Spleen (tissue), 11 donors: ENCODE data around the gene EXOSC7. TPM values are rescaled to one million over a fixed set of nuclear protein-coding genes. Genes with fewer than 3 reads are reported as not detected.

ENCODE experiments used
- DNase-seq: peaks from one replicate; pipeline ENCODE4 v3.0.0-alpha.2; 2020
- H3K27ac ChIP-seq, 8 donors: fragments of 200-600 bp; sonication (generic) in 7 of 8; 1 replicate in 4 of 8; 2 replicates in 4 of 8; pipeline versions ENCODE4 v1.5.0 to v1.8.0; 2016 to 2021; ENCODE audit warnings: inconsistent platforms in 4 of 8, mild to moderate bottlenecking in 4 of 8, moderate library complexity in 1 of 8
- H3K27me3 ChIP-seq, 7 donors: fragments of 200-600 bp; sonication (generic) in 6 of 7; replicated peaks in 1 of 7; 1 replicate in 4 of 7; 2 replicates in 3 of 7; pipeline versions ENCODE4 v1.5.0 to v1.8.0; 2016 to 2021; ENCODE audit warnings: inconsistent platforms in 3 of 7, mild to moderate bottlenecking in 1 of 7
- H3K36me3 ChIP-seq, 6 donors: fragments of 200-600 bp; sonication (generic) in 5 of 6; 1 replicate in 4 of 6; 2 replicates in 2 of 6; pipeline versions ENCODE4 v1.5.0 to v1.8.0; 2016 to 2021; ENCODE audit warnings: inconsistent platforms in 2 of 6
- H3K4me1 ChIP-seq, 6 donors: fragments of 200-600 bp; sonication (generic) in 5 of 6; 1 replicate in 3 of 6; 2 replicates in 3 of 6; pipeline versions ENCODE4 v1.5.0 to v1.8.0; 2016 to 2021; ENCODE audit warnings: inconsistent platforms in 3 of 6
- H3K4me3 ChIP-seq, 8 donors: fragments of 200-600 bp; sonication (generic) in 7 of 8; 1 replicate in 4 of 8; 2 replicates in 4 of 8; pipeline versions ENCODE4 v1.5.0 to v1.8.0; 2016 to 2021; ENCODE audit warnings: inconsistent platforms in 4 of 8, mild to moderate bottlenecking in 4 of 8, moderate library complexity in 2 of 8
- H3K9me3 ChIP-seq, 8 donors: fragments of 200-600 bp; sonication (generic) in 7 of 8; 1 replicate in 4 of 8; 2 replicates in 4 of 8; pipeline versions ENCODE4 v1.5.0 to v1.8.0; 2016 to 2021; ENCODE audit warnings: inconsistent platforms in 4 of 8
- POLR2A ChIP-seq, 3 donors: fragments of 450-650 bp; IDR thresholded peaks; one replicate each; pipeline ENCODE4 v1.5.1; 2017; ENCODE audit warnings: antibody characterized with exemption in 3 of 3, mild to moderate bottlenecking in 1 of 3
- POLR2AphosphoS5 ChIP-seq, 3 donors: sonication (generic); formaldehyde crosslinking; IDR thresholded peaks; one replicate each; pipeline ENCODE4 v1.5.1; 2017; ENCODE audit warnings: antibody characterized with exemption in 3 of 3
- WGBS, 5 donors: extraction: QIAGEN DNeasy Blood & Tissue Kit in 3 of 5; methylation state at CpG; one replicate each; pipeline versions ENCODE4 v1.1.5 to v1.1.7; 2013 to 2018; 5-methylcytosine and 5-hydroxymethylcytosine counted together
- intact Hi-C: fragments of 100-400 bp; cut with DNase I; formaldehyde crosslinking; loops from one replicate; pipeline ENCODE4 v1.15.0; 2023; ENCODE audit warnings: low total_unique reads
- polyA plus RNA-seq, 3 donors: library from polyadenylated mRNA; stranded (reverse); fragments of 200-250 nt; gene quantifications; one replicate each; pipeline ENCODE4 v1.2.1, GENCODE V29; 2013
- total RNA-seq, 7 donors: library from RNA; depleted of rRNA in 3 of 7; stranded (reverse); fragments of >200 nt in 3 of 7; fragmentation: NEBNext Ultra II Directional in 4 of 7; extraction: Animal tissue kit (Norgen Biotek cat#: 25700) in 4 of 7; gene quantifications; one replicate each; pipeline versions ENCODE4 v1.1.0 to v1.2.1, GENCODE V29; 2016 to 2021
- TF ChIP-seq, protein P1 (sequence below), 11 experiments: fragments of 200-600 bp in 7 of 11; fragments of 450-650 bp in 4 of 11; sonication (generic) in 4 of 11; IDR thresholded peaks in 8 of 11; conservative IDR thresholded peaks in 3 of 11; 1 replicate in 7 of 11; 2 replicates in 4 of 11; pipeline versions ENCODE4 v1.4.0 to v1.8.0; 2016 to 2021; ENCODE audit warnings: antibody characterized with exemption in 11 of 11, inconsistent platforms in 4 of 11, mild to moderate bottlenecking in 1 of 11
- donor health status: healthy with polysubstance abuse.
- donor health status: DM: no; HTN: no; CAD: no; lungs with moderate emphysema.
- donor health status: DM: no; HTN: no; CAD: no.
- donor health status: Bipolar disorder and iron deficiency.
- donor health status: healthy.
- donor health status: DM: no; HTN: no; CAD: no.
- donor health status: DM: yes; HTN: yes; CAD: no.

Gene EXOSC7
- total and polyA plus RNA-seq, 10 donors, result 28.4 to 43.7 (median 36.8) TPM

DNA sequence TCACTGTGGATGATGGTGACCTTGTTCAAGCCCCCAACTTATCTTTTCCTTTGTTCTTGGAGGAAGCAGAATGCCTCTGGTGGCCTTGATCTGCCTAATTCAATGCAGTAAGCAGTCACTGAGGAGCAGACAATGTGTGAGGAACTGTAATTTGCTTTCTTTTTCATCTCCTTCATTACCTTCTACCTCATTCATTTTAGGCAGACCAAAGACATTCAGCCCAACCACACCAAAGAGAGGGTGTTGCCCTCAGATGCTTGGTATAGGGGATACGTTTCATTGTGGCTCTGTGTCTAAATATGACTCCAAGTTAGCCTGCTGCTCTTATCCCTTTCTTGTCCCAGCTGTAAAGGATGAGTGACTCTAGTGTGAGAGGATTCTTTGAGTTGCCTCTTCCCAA is 15.3 kb downstream of the EXOSC7 start:
- WGBS, 5 donors, result 41 to 82% (median 71%) methylated on average over 1 of the region's 1 CpG
- intact Hi-C loops, result no loop called here
- Histone ChIP-seq H3K4me1 (peaks cover 0 to 25% (median 7%) of the 10 kb centered on the region in 6 donors), H3K4me3 (no peak overlapping the region), H3K36me3 (peaks cover 0 to 66% (median 30%) of the 10 kb centered on the region in 6 donors), H3K27me3 (no peaks in the 10 kb centered on the region), H3K9me3 (no peaks in the 10 kb centered on the region), H3K27ac (peak overlapping the region in 1 of 8 donors; percentile 12)
- no peak for DNase-seq
- TF ChIP-seq POLR2AphosphoS5 (IDR thresholded peaks at IDR 0.05), result no peak
- no peak for TF ChIP-seq POLR2A (IDR thresholded peaks at IDR 0.05)
- TF ChIP-seq, protein P1, sequence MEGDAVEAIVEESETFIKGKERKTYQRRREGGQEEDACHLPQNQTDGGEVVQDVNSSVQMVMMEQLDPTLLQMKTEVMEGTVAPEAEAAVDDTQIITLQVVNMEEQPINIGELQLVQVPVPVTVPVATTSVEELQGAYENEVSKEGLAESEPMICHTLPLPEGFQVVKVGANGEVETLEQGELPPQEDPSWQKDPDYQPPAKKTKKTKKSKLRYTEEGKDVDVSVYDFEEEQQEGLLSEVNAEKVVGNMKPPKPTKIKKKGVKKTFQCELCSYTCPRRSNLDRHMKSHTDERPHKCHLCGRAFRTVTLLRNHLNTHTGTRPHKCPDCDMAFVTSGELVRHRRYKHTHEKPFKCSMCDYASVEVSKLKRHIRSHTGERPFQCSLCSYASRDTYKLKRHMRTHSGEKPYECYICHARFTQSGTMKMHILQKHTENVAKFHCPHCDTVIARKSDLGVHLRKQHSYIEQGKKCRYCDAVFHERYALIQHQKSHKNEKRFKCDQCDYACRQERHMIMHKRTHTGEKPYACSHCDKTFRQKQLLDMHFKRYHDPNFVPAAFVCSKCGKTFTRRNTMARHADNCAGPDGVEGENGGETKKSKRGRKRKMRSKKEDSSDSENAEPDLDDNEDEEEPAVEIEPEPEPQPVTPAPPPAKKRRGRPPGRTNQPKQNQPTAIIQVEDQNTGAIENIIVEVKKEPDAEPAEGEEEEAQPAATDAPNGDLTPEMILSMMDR (IDR thresholded peaks at IDR 0.05 in 8 of 11, conservative IDR thresholded peaks at IDR 0.05 in 3 of 11), result no peak

DNA sequence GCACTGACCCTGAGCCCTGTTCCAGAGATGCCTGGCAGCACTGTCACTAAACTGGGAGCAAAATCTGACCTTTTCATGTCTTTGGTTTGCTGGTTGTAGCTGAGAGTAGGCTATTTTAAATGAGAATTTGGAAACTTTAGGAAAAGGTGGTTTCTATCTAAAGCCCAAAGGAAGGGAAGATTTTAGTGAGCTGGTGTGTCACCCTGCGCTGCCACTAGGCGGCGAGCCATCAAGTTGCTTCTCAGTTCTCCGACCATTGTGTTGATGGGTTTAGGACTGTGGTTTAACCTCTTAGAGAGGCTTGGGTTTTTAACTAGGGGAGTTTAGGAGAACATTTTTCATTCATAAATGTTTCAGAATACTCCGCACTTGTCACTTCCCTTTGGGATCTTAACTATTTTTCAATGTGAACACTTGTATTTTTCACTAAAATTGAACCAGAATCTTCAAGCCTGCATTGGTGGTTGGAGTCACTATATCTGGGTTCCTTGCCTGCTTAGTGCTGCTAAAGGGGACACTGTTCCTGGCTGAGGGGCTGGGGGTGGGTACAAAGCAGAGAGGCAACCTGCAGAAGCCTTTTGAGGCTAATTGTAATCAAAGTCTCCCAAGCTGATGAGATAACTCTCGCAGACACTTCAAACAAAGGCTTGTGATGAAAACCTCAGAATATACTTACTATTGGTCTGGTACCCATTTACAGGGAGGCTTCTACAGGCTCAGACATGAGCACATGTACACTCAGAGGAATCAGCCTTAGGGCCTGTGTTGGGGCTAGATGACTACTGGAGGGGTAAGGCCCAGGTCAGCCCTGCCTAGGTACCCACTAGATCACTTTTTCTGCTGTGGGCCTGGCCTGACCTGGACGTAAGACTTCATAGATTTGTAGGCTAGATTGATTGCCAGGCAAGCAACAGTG is 16.8 kb downstream of the EXOSC7 start:
- H3K4me3 ChIP-seq, result no peak overlapping the region
- intact Hi-C loops, result no loop called here
- H3K27ac ChIP-seq, result peak overlapping the region in 2 of 8 donors; percentile 1 to 26
- peaks cover 0 to 24% (median 7%) of the 10 kb centered on the region in 6 donors for H3K4me1 ChIP-seq
- WGBS, 5 donors, result 60 to 81% (median 71%) methylated on average over 7 of the region's 7 CpGs
- TF ChIP-seq, protein P1 (IDR thresholded peaks at IDR 0.05 in 8 of 11, conservative IDR thresholded peaks at IDR 0.05 in 3 of 11), result peak in 10 of 11 experiments; percentile 12 to 71 (median 56)
- peak in 1 of 3 donors; percentile 17 for TF ChIP-seq POLR2AphosphoS5 (IDR thresholded peaks at IDR 0.05)
- TF ChIP-seq POLR2A (IDR thresholded peaks at IDR 0.05), result no peak
- DNase-seq, result no peak
- no peaks in the 10 kb centered on the region for H3K27me3 ChIP-seq
- H3K36me3 ChIP-seq, result peaks cover 0 to 79% (median 43%) of the 10 kb centered on the region in 6 donors
- no peaks in the 10 kb centered on the region for H3K9me3 ChIP-seq

DNA sequence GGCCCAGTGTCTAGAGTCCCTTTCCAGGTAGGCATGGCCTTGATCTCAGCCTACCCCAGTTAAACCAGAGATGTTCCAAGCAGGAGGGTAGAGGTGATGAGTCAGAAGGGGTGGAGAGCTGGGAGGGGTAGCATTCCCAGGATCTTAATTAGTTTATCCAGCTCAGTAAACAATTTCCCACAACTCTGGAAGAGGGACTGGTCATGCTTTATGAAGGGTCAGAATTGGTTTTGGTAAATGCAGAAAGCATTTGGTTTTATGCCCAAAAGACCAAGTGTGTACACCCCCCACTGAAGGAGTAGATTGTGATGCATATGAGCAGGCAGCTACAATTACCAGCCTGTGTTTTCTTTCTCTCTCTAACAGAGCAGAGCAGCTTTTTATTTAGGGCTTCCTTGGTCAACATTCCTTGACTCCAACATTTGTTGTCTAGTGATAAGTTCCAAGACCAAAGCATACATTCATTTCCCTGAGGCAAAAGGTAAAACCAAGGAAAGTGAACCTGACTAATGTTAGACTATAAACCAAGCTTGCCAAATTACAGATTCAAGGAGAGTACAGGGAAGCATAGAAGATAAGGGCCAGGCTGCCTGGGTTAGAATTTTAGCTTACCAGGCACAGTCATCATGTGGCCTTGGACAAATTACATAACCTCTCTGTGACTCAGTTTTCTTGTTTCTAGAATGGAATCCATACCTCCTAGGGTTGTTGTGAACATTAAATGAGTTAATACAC is 17.6 kb downstream of the EXOSC7 start:
- Histone ChIP-seq H3K9me3 (no peaks in the 10 kb centered on the region), H3K27me3 (no peaks in the 10 kb centered on the region), H3K4me1 (peaks cover 0 to 17% (median 7%) of the 10 kb centered on the region in 6 donors), H3K36me3 (peaks cover 0 to 88% (median 51%) of the 10 kb centered on the region in 6 donors), H3K27ac (peak overlapping the region in 2 of 8 donors; percentile 1 to 26), H3K4me3 (no peak overlapping the region)
- intact Hi-C loops, result no loop called here
- no peak for DNase-seq
- TF ChIP-seq, protein P1 (IDR thresholded peaks at IDR 0.05 in 8 of 11, conservative IDR thresholded peaks at IDR 0.05 in 3 of 11), result no peak
- no peak for TF ChIP-seq POLR2AphosphoS5 (IDR thresholded peaks at IDR 0.05)
- TF ChIP-seq POLR2A (IDR thresholded peaks at IDR 0.05), result no peak
